ENCODE data around the gene CTDSP1.

The CTDSP1 gene

DNA sequence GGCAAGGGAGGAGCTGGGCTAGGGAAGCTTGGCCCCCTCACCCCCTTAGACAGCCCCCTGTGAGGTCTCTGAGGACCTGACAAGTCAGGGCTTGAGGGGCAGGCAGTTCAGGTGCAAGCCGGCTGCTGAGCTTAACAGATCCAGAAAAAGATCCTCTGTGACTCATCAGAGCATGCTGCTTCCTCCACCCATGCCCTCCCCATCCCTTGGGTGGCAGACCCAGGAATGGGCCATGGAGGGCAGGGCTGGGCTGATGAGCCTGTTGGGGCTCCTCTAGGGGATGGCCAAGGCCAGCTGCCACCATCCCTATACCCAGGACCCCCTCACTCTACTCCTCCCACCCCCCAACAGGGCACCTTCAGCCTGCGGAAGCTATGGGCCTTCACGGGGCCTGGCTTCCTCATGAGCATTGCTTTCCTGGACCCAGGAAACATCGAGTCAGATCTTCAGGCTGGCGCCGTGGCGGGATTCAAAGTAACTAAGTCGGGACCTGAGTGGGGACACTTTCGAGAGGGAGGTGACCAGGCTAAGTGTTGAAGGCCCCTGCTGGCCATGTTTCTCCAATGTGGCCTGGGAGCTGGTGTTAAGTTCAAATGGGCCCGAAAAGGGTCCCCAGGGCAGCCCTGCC, 15.7 kb upstream of the CTDSP1 start:
- no peak for DNase-seq

DNA sequence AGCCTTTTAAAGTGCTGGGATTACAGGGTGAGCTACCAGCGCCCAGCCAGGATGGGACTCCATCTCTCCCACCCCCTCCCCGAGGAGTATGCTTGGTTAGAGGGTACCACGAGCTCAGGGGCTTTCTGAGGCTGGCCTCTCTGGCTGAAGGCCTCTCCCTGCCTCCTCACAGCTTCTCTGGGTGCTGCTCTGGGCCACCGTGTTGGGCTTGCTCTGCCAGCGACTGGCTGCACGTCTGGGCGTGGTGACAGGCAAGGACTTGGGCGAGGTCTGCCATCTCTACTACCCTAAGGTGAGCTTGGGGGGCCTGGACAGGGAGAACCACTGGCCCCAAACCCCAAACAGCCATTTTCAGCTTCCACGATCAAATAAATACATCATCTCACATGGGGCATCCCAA, 14.7 kb upstream of the CTDSP1 start:
- no peak for DNase-seq

DNA sequence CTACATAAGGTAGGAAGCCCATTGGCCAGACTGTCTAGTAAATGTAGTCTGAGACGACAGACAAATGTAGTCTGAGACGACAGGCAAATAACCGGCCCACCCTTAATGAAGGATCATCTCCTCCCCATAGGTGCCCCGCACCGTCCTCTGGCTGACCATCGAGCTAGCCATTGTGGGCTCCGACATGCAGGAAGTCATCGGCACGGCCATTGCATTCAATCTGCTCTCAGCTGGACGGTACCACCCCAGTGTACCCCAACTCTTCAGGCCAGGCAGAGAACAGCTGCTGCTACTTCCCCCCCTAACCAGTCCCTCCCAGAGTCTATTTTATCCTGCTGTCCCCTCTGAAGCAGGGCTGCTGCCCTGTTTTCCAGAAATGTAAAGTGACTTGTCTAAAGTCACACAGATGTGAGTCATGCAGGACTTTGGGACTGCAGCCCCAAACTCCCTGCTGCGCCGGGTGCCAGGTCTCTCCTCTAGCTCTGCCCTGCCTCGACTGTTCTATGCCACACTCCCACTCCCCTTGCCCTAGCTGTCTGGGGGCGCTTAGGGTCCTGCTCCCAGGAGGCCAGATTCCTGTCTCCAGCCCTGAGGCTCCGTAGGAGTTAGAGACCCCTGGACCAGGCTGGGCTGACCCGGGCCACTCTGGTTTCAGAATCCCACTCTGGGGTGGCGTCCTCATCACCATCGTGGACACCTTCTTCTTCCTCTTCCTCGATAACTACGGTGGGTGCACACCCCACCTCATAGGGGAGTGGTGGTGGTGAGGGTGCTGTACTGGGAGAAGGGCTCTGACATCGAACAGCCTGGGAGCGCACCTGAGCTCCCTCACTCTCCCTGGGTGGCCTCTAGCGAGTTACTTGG, 12.9 kb upstream of the CTDSP1 start:
- DNase-seq, result no peak

DNA sequence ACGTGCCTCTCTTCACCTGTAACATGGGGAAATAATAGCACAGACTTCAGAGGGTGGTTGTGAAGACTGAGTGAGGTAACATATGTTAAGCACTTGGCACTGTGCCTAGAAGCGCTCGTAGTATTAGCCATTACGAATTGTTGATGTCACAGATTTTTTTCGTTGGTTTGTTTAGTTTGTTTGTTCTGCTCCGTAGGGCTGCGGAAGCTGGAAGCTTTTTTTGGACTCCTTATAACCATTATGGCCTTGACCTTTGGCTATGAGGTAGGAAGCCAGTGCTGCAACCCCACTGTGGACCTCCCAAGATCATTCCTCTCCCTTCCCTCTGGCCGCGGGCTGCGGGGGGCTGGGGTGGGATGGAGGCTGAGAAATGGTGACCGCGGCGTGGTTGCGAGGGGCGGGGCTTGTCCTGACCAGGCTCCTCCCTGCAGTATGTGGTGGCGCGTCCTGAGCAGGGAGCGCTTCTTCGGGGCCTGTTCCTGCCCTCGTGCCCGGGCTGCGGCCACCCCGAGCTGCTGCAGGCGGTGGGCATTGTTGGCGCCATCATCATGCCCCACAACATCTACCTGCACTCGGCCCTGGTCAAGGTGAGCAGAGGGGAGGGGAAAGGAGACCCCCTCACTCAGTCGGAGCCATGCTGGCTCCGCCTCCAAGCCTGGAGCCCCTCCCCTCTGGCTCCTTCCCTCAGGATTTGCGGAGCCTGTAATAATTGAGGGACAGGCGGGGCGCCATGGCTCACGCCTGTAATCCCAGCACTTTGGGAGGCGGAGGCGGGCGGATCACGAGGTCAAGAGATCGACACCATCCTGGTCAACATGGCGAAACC, 12.1 kb upstream of the CTDSP1 start:
- no peak for DNase-seq

DNA sequence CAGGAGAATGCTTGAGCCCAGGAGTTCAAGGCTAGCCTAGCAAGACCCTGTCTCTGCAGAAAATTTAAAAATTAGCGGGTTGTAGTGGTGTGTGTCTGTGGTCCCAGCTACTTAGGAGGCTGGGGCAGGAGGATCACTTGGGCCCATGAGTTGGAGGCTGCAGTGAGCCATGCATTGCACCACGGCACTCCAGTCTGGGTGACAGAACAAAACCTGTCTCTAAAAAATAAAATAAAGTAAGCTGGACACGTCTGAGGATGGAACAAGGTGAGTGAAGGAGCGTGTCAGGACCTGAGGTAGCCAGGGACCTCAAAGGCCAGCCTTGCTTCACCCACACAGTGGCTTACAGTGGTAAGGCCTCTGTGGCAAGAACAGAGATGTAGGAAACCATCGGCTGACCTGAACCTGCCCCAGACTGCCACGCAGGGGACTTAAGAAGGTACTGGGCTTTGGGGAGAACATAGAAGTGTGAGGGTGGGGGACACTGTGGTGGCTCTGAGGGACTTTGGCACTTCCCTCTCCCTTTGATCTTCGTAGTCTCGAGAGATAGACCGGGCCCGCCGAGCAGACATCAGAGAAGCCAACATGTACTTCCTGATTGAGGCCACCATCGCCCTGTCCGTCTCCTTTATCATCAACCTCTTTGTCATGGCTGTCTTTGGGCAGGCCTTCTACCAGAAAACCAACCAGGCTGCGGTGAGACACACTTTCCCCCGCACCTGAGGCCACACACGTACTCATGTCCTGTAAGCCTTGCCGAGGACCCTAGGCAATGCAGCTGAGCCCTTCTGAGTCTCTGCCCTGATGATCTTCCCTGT, 10.1 kb upstream of the CTDSP1 start:
- DNase-seq, result no peak

DNA sequence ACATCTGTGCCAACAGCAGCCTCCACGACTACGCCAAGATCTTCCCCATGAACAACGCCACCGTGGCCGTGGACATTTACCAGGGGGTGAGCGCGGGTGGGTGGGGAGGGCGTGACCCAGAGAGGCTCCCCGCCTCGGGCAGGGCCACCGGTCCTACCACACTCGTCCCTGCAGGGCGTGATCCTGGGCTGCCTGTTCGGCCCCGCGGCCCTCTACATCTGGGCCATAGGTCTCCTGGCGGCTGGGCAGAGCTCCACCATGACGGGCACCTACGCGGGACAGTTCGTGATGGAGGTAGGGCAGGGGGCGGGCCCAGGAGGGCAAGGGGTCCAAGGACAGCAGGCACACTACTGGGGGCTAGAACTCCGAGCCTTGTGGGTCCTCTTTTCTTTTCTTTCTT, 8.5 kb upstream of the CTDSP1 start:
- no peak for DNase-seq

DNA sequence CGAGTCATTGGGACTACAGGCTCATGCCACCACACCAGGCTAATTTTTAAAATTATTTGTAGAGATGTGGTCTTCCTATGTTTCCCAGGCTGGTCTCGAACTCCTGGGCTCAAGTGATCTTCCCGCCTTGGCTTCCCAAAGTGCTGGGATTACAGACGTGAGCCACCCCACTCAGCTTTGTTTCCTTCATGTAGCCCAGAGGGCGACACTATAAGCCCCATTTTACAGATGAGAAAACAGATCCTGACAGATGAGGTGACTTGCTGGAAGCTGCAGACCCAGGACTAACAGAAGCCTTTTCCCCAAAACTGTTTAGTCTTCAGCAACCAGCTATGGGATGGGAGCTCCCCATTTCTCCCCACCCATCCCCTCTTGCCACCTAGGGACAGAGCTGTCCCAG, 7.2 kb upstream of the CTDSP1 start:
- DNase-seq, result no peak

DNA sequence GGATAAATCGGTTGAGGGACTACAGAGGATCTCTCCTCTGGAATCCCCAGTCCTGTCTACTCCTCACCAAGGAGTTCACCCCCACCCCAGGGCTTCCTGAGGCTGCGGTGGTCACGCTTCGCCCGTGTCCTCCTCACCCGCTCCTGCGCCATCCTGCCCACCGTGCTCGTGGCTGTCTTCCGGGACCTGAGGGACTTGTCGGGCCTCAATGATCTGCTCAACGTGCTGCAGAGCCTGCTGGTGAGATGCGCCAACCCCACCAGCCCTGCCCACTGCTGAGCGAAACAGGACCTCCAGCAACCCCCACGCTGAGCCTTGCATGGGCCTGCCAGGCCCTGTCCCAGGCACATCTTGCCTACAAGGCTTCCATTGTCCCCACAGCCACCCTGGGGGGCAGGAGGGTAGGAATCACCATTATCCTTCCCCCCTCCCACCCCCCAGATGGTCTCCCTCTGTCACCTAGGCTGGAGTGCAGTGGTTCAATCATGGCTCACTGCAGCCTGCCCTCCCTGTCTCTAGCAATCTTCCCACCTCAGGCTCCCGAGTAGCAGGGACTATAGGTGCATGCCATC, 6.7 kb upstream of the CTDSP1 start:
- no peak for DNase-seq

DNA sequence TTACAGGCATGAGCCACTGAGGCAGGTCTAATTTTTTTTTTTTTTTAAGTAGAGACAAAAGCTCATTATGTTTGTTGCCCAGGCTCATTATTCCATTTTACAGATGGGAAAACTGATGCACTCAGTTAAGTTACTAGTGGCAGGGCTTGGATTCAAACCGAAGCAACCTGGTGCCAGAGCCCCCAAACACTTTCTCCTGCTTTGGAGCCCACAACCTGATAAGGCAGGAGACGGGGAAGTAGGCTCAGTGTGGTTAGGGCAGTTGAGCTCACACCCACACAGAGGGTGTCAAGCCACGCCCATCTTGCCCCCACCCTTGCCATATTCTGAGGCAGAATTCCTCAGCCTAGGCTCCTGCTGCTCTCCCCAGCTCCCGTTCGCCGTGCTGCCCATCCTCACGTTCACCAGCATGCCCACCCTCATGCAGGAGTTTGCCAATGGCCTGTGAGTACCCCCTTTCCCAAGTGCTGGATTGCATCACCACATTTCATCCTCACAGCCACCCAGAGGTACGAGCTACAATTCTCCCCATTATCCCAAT, 5.8 kb upstream of the CTDSP1 start:
- DNase-seq, result peak in 1 of 5 donors; percentile 18

DNA sequence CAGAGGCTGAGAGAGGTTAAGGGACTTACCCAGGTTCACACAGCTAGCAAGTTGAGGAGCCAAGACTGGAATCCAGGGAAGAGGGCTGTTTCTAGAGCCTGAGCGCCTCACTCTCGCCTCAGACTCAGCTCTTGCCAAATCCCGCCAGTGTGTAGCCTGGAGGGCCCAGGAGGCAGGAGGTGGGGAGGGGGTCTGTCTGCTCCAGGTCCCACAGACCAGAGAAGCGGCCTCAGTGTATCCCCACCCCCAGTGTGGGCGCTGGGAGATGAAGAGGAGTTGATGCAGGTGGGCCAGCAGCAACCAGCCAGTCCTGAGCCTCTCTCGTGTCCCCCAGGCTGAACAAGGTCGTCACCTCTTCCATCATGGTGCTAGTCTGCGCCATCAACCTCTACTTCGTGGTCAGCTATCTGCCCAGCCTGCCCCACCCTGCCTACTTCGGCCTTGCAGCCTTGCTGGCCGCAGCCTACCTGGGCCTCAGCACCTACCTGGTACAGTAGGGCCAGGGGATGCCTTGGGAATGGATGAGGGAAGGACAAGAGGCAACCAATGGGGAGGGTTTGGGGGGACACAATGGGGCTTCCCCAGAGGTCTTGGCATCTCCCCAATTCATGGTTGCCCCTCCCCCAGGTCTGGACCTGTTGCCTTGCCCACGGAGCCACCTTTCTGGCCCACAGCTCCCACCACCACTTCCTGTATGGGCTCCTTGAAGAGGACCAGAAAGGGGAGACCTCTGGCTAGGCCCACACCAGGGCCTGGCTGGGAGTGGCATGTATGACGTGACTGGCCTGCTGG, 5.2 kb upstream of the CTDSP1 start:
- DNase-seq, result no peak

DNA sequence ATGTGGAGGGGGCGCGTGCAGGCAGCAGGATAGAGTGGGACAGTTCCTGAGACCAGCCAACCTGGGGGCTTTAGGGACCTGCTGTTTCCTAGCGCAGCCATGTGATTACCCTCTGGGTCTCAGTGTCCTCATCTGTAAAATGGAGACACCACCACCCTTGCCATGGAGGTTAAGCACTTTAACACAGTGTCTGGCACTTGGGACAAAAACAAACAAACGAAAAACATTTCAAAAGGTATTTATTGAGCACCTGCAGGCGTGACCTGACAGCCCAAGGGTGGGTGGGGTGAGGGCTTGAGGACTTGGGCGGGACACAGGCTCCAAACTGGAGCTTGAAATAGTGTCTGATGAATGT, 4.6 kb upstream of the CTDSP1 start:
- no peak for DNase-seq

DNA sequence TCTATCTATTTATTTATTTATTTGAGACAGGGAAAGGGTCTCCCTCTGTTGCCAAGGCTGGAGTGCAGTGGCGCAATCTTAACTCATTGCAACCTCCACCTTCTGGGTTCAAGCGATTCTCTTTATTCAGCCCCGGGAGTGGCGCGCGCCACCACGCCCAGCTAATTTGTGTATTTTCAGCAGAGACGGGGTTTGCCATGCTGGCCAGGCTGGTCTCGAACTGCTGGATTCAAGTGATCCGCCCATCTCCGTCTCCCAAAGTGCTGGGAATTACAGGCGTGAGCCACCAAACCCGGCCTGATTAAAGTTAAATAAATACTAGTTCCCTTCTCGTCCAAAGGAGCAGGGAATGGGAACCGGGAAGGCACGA, 4.2 kb upstream of the CTDSP1 start:
- DNase-seq, result no peak

DNA sequence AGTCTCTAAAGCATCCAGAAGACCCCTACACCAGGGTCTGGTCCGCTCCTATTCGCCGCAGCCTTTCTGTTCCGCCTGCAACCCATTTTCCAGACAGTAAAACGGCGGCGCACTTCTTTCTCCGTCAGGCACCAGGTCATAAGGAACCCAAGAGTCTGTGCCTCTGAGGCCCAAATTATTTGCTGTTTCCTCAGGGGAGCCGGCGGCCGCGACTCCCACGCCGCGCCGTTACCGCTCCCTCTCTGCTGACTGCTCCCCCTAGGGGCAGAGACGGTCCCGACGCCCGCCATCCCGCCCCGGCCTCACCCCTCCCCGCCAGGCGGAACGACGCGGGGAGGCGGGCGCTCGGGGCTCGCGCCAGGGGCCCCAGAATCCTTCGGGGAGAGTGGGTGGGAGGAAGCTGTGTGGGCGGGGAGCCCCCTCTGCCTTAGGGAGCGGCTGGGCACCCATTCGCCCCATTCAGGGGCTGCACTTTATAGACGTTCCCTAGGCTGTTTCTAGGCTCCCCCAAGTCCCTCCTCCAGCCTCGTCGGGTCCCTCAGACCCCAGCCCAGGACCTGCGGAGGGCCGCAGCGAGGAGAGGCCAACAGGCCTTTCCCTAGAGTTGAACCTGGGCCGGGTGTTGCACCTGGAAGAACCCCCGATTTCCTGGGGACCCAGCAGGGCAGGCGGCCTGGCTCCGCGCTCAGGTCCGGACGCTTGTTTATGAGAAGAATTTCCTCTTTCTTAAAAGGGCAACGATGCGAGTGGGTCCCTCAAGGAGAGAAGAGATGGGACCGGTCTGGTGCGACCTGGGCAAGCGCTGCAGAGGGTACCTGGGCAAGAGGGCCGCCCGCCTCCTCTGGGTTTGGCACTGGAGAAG, 3.6 kb upstream of the CTDSP1 start:
- peak; percentile 89 to 96 (median 91) for DNase-seq

DNA sequence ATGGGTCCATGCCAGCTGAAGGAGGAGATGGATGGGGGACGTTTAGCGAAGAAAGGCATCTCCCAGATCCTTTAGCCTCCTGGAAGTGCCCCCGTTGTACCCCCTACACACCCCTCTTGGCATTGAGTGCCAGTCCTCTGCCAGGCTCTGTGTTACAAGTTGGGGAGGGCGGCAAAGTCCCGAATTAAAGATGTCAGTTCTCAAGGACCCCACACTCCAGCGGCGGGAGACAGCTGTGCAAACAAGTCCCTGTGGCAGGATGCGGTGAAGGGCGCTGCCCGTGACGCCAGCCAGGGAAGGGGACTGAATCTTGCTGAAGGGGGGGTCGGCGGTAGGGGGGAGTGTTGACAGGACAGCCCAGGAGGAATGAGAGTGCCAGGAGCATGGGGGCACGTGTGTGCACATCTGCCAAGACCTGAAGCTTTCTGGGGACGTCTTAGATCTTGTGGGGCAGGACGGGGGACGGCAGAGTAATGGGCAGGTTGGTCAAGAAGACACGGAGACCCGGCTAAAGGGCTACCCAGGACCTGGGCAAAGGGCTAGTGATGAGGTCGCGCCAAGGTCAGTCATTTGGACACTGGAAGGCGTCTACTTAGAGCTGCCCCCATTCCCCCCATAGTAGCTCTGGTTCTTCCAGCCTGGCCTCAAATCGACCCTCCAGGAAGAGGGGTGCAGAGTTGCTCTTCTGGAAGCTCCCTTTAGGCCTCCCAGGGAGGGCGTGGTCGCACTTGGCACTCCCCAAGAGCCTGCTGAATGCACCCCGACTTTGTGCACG, 2.8 kb upstream of the CTDSP1 start:
- peak; percentile 56 to 87 (median 67) for DNase-seq

DNA sequence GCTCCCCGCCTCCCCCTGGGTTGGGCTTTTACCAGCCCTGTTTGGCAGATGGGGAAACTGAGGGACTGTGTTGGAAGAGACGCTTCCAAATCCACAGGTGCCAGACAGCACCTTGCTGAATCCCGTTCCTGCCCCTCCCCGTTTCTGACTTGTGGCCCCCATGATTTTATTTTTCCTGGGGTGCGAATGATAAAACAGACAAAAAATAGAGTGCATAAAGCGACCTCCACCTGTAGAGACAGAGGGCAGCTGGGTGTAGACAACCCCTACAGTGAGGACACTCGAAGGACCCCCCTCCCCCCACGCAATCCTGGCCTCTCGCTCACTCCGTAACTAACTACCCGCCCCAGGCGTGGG, 2.2 kb upstream of the CTDSP1 start:
- no peak for DNase-seq

DNA sequence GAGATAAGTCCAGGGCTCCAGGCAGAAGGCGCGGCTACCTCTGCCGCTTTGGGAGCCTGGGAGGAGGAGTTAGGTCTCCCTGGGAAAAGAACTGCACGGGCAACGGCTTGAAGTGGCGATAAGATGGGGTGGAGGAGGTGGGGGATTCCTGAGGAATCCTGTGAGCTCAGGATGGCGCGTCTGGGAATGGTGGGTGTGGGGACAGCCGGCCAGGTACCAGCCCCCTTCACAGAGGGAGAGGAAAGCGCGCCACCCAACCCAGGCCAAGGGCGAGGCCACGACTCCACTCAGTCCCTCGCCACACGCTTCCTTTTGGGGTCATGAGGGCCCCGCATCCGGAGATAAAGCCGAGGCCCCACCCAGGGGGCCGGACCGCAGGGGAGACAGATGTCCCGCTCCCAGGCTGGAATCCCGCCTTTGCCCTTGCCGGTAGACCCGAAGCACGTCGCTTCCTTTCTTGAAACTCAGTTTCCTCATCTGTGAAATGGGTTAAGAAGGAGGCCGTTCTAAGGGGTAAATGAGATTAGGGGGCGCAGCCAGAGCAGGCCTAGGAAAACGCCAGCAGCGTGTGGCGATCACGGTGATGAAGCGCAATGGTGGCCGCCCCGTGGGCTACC, 1.7 kb upstream of the CTDSP1 start:
- DNase-seq, result peak in 4 of 5 donors; percentile 35 to 83 (median 45)

DNA sequence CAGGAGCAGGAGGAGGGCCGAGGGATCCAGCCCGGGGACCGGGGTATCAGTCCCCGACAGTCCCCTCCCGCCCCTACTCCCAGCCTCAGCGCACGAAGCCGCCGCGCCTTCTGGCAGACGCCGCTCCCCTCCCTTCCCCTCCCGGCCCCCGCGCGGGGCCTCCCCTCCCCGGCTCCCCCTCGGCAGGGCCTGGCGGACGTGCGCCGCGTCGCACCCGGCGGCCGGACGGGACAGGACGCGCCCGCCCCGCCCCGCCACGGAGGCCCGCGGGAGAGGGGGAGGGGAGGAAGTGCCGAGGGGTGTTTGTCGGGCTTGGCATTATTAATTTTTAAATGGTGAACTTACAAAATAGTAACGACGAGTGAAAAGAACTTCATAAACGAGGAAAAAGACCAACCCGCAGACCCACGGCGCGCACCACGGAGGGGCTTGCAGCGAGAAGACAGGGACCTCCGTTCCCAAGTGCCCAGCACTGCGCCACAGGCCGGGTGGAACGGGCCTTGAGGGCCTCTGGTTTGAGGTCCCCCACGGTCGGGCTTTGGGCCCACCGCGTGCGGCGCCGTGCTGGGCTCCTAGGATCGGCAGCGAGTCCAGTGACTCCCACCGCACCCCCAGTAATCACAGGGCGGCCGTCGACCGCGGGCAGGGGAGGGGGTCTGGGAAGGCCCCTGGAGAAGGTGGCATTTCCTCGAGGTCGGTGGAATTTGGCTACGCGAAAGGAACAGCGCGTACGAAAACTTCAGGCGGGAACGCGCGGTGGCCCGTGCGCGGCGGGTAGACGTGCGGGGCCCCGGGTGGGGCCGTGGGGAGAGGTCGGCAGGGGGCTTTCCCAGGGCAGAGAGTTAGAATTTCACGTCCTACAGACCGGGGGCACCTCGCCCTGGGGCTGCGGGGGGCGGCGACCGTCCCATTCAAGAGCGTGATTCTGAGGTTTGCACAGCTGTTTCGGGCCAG, 954 bp upstream of the CTDSP1 start:
- DNase-seq, result peak; percentile 45 to 83 (median 56)

All from T-helper 1 cell (primary cell).